ENCODE measurements around the gene RTP2.
A peak's percentile ranks its signal among the peaks of the same experiment; 100 is the strongest.
"Not testable (repeated sequence)": the region's sequence is repeated elsewhere in the genome, so short reads cannot be mapped to it uniquely, and the experiment has no call there.

Gene RTP2

DNA sequence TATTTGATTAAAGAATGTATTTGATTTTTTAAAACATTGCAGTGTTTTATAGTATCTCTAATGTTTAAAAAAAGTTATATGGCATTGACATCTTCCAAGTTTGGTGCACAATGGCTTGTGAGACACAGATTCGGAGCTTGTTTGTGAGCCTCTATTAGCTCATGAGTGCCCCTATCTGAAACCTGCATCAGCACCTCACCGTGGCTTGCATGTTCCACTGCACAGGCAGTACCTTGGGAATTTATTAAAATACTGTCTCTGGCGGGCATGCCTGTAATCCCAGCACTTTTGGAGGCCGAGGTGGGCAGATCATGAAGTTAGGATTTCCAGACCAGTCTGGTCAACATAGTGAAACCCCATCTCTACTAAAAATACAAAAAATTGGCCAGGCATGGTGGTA, 6.8 kb upstream of the RTP2 start:
- DNase-seq, result no peak

GRCh38 chr3:187708696-187709095, 6.3 kb upstream of the RTP2 start:
- DNase-seq, result no peak

DNA sequence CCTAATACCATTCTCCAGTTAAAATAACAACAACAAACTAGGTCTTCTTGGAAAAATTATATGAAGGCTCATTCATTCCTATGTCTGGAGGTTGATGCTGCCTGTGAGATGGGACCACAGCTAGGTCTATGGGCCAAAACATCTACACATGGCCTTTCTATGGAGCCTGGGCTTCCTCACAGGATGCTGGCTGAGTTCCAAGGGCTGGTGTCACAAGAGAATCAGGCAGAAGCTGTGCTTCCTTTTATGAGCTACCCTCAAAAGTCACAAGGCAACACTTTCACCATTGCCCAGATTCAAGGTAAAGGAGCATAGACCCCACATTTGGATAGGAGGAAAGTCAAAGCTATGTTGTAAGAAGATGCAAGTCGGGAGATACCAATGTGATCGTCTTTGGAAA, 4.6 kb upstream of the RTP2 start:
- DNase-seq, result no peak

- no peak for DNase-seq
Observed at GRCh38 chr3:187705164-187705563, 2.8 kb upstream of the RTP2 start.

- no peak for DNase-seq
Observed at GRCh38 chr3:187700249-187700648, 2.1 kb downstream of the RTP2 start.

- DNase-seq, result no peak
Observed at GRCh38 chr3:187698499-187699399, 3.6 kb downstream of the RTP2 start.

GRCh38 chr3:187696021-187696420, 6.3 kb downstream of the RTP2 start:
- no peak for DNase-seq

- no peak for DNase-seq
Observed at GRCh38 chr3:187695449-187695848, 6.9 kb downstream of the RTP2 start.

- no peak for DNase-seq
Observed at GRCh38 chr3:187694801-187695200, 7.6 kb downstream of the RTP2 start.

GRCh38 chr3:187693431-187693830, 8.9 kb downstream of the RTP2 start:
- DNase-seq, result no peak

DNA sequence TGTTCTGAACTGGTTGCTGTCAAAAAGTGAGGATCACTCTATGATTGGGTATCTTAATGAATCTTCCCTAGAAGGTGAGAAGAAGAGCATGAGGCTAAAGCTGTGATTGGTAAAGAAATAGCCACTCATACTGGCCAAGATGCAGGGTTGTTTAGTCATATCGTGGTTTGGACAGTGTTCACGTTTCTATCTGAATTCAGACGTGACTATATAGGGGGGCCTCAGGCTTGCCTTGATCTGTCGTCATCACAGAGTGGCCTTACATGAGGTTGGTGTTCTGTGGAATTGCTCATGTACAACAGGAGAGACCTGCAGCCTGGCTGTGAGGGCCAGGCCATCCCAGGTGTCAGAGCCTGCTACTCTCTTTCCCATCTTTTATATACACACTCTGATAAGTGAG, 12.4 kb downstream of the RTP2 start:
- DNase-seq, result no peak

DNA sequence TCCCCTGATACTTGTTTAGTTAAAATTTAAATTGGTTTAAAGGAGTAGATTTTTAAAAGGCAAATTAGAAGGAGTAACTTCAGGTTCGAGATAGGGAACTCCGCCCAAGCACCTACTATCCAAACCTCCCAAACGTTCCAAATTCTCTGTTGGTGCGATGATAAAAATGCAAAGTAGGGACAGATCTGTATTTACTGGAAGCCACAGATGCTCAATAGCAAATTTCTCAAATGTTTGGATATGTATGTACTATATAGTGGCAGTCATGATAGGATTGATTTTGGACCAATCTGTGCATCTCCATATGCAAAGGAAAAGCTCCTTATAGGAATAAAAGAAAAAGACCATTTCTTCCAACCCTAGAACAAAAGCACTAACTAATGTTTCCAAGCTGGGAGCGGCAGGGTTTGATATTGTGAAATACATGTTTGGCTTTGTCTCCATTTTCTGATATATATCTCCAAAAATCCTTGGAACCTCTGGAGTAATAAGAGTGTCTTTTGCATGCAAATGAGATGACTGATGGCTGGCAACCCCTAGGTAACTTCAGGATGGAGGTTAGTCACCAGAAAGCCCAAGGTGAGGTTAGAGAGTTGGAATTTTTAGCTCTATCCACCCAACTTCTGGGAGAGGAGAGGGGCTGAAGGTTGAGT, 15.6 kb downstream of the RTP2 start:
- DNase-seq, result no peak

DNA sequence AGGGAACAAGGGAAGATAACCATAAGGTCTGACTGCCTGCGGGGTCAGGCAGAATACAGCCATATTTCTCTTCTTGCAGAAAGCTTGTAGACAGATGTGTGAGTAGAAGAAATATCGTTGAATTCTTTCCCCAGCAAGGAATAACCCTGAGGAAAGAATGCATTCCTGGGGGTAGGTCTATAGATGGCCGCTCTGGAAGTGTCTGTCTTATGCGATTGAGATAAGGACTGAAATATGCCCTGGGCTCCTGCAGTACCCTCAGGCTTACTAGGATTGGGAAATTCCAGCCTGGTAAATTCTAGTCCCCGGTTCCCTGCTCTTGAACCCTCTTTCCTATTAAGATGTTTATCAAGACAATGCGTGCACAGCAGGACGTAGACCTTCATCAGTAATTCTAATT, 16.4 kb downstream of the RTP2 start:
- DNase-seq, result no peak

DNA sequence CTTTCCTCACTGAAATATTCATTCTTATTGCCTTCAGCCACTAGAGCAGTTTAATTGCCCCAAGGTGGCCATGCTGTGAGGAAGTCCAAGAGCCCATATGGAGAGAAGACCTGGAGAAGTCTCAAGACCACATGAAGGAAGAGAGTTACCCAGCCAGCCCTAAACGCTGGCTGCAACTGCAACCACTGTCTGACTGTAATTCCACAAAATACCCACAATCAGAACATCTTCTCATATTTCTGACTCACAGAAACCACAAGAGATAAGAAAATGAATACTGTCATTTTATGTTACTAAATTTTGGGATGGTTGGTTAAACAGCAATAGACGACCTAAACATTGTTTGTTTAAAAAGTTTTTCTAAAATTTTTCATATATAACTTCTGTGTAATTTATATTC, 17.5 kb downstream of the RTP2 start:
- DNase-seq, result no peak

DNA sequence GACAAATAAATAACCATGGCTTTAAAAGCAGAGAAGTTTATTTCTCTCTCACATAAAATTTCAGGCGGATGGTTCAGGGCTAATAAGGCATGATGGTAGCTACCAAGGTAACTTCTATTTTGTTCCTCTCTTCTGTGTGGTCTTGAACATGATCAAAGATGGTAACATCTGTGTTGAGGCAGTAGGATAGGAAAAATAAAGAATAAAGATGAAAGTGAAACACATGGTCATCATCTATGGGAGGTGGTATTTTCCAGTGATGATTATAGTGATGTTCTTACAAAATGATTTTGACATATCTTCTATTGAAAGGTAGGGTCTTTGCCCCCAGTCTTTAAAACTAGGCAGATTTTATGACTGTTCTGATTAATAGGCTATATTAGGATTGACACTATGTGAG, 17.9 kb downstream of the RTP2 start:
- no peak for DNase-seq

DNA sequence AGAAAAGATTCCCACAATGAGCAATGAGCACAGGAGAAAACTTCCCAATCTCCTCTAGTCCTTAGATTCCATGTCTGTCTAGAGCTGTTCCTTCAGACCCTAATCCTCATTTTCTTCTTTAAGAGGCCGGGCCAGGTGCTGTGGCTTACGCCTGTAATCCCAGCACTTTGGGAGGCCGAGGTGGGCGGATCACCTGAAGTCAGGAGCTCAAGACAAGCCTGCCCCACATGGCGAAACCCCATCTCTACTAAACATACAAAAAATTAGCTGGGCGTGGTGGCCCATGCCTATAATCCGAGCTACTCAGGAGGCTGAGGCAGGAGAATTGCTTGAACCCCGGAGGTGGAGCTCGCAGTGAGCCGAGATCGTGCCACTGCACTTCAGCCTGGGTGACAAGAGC, 20.6 kb downstream of the RTP2 start:
- DNase-seq, result not testable (repeated sequence)

- peak; percentile 49 for DNase-seq
Observed at GRCh38 chr3:187679638-187680396, 22.5 kb downstream of the RTP2 start.

DNA sequence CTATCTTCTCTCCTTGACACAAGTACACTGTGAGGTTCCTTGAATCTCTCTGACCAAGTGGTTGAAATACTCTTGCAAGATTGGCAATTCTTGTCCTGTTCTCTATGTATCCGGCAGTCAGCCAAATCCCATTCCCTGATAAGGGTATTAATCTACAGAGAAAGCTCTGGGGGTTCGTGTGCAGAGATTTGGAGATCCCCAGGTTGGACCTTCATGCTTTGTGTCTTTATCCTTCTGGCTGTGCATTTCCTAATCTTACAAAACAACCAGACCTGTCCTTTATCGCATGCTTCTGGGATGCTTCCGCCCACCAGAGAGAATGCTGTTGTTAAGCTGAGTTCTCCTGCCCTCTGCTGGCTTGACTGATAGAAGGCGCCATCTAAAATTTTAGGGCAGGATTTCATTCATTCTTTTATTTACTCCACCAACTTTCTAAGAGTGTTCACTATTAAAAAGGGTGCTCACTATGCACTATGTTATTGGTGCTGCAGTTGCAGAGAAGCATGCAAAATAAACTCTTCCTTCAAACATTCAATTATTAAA, 23.6 kb downstream of the RTP2 start:
- no peak for DNase-seq

GRCh38 chr3:187677604-187678003, 24.8 kb downstream of the RTP2 start:
- no peak for DNase-seq

DNA sequence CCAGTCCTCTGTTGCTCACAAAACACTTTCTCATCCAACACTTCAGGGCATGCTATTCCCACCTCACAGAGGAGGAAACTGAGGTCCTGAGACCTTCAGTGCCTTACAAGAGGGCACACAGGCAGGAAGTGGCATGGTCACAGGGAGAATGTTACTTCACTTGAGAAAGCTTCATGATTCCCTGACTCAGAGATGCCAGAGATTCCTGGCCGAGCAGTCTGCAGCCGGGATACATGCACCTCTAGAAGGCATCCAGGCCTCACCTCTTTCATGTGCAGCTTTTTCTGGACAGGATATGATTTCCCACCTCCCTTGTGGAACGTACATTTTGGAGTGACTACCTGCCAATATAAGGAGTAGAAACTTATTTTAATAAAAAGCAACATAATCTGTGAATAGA, 29.3 kb downstream of the RTP2 start:
- no peak for DNase-seq

GRCh38 chr3:187669675-187670504, 32.5 kb downstream of the RTP2 start, which contains the start of gene SST:
TSS of gene SST (minus strand) at chr3:187670394. CDS start at chr3:187670291, 103 bp downstream.
- no peak for DNase-seq

DNA sequence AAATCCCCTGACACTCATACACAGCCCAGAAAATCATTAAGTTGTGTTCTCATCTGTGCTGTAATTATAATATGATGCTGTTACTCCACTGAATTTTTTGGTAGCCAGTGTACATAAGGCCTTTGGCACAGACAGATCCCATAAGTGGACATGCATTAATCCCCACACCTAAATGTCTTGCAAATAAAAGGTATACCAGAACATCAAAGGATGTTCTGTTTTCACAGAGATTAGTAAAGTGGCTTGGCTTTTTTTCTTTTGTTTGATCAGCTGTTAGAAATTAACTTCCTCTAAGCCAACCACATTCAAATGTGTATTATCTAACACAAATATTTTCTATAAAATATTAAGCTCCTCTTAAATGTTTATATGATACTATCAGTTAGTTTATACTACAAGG, 34.8 kb downstream of the RTP2 start:
- DNase-seq, result no peak
